Transverse colon (tissue), 3 donors: ENCODE results near the gene SFTPA2.

Experiments
- POLR2A ChIP-seq: fragments of 450-650 bp; IDR thresholded peaks from one replicate; pipeline ENCODE4 v1.6.1; 2016; ENCODE audit warnings: antibody characterized with exemption, mild to moderate bottlenecking, moderate library complexity
- TF ChIP-seq, protein P1 (sequence below), 5 experiments: fragments of 200-600 bp in 3 of 5; fragments of 450-650 bp in 2 of 5; sonication (generic) in 3 of 5; IDR thresholded peaks; 1 replicate in 2 of 5; 2 replicates in 3 of 5; pipeline ENCODE4 v1.5.1; 2016 to 2017; ENCODE audit warnings: antibody characterized with exemption in 5 of 5, inconsistent platforms in 3 of 5, mild to moderate bottlenecking in 2 of 5, moderate library complexity in 1 of 5

GRCh38 chr10:79595510-79595909, 35.3 kb upstream of the SFTPA2 start:
- TF ChIP-seq, protein P1, sequence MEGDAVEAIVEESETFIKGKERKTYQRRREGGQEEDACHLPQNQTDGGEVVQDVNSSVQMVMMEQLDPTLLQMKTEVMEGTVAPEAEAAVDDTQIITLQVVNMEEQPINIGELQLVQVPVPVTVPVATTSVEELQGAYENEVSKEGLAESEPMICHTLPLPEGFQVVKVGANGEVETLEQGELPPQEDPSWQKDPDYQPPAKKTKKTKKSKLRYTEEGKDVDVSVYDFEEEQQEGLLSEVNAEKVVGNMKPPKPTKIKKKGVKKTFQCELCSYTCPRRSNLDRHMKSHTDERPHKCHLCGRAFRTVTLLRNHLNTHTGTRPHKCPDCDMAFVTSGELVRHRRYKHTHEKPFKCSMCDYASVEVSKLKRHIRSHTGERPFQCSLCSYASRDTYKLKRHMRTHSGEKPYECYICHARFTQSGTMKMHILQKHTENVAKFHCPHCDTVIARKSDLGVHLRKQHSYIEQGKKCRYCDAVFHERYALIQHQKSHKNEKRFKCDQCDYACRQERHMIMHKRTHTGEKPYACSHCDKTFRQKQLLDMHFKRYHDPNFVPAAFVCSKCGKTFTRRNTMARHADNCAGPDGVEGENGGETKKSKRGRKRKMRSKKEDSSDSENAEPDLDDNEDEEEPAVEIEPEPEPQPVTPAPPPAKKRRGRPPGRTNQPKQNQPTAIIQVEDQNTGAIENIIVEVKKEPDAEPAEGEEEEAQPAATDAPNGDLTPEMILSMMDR (IDR thresholded peaks at IDR 0.05) = no peak
- no peak for TF ChIP-seq POLR2A
